Ecto neural progenitor cell (in vitro differentiated cells): ENCODE data around the gene NKX2-3.

ENCODE experiments used
- DNase-seq: peaks from one replicate; pipeline ENCODE4 v3.0.0-alpha.2; 2018; ENCODE audit warnings: low spot score

NKX2-3 gene

GRCh38 chr10:99583687-99584086 is 50.9 kb downstream of the NKX2-3 start:
- no peak for DNase-seq
